Measurements from ENCODE around the gene SGSM1.

The SGSM1 gene

GRCh38 chr22:24878969-24879368 lies 73.0 kb downstream of the SGSM1 start:
- TF ChIP-seq ZFX (IDR thresholded peaks at IDR 0.05; ENCODE audit: borderline replicate concordance) = no peak

GRCh38 chr22:24883432-24883831 lies 77.4 kb downstream of the SGSM1 start:
- no peak for TF ChIP-seq ZFX (IDR thresholded peaks at IDR 0.05; ENCODE audit: borderline replicate concordance)
- TF ChIP-seq CTCF (IDR thresholded peaks at IDR 0.05) = no peak
- no peak overlapping the region for H3K27ac ChIP-seq

More at GRCh38 chr22:24878969-24879368, 73.0 kb downstream of the SGSM1 start:
- H3K27ac ChIP-seq = no peak overlapping the region

- TF ChIP-seq CTCF (IDR thresholded peaks at IDR 0.05) = no peak
- TF ChIP-seq ZFX (IDR thresholded peaks at IDR 0.05; ENCODE audit: borderline replicate concordance) = no peak
Measured at GRCh38 chr22:24887260-24887659, 81.2 kb downstream of the SGSM1 start.

GRCh38 chr22:24893341-24894070 lies 87.5 kb downstream of the SGSM1 start:
- no peak for TF ChIP-seq CTCF (IDR thresholded peaks at IDR 0.05)
- no peak for TF ChIP-seq ZFX (IDR thresholded peaks at IDR 0.05; ENCODE audit: borderline replicate concordance)
- peak overlapping the region; percentile 94 for H3K27ac ChIP-seq

More at GRCh38 chr22:24887260-24887659, 81.2 kb downstream of the SGSM1 start:
- H3K27ac ChIP-seq = no peak overlapping the region

GRCh38 chr22:24894220-24894975 lies 88.4 kb downstream of the SGSM1 start:
- peak overlapping the region; percentile 94 for H3K27ac ChIP-seq
- TF ChIP-seq CTCF (IDR thresholded peaks at IDR 0.05) (no peak), ZFX (IDR thresholded peaks at IDR 0.05; ENCODE audit: borderline replicate concordance) (no peak)

GRCh38 chr22:24894998-24895397 lies 89.0 kb downstream of the SGSM1 start:
- TF ChIP-seq ZFX (IDR thresholded peaks at IDR 0.05; ENCODE audit: borderline replicate concordance) = no peak
- no peak for TF ChIP-seq CTCF (IDR thresholded peaks at IDR 0.05)
- peak overlapping the region; percentile 94 for H3K27ac ChIP-seq

GRCh38 chr22:24901448-24901847 lies 95.4 kb downstream of the SGSM1 start:
- H3K27ac ChIP-seq = peak overlapping the region; percentile 65
- no peak for TF ChIP-seq CTCF (IDR thresholded peaks at IDR 0.05)
- no peak for TF ChIP-seq ZFX (IDR thresholded peaks at IDR 0.05; ENCODE audit: borderline replicate concordance)
